HepG2 (cell line): ENCODE measurements around the gene NARS2. TPM values are rescaled to one million over a fixed set of nuclear protein-coding genes. Genes with fewer than 3 reads are reported as not detected.

Source experiments
- AHDC1 ChIP-seq: sonication (generic); formaldehyde crosslinking; IDR thresholded peaks from 2 replicates; pipeline ENCODE4 v1.5.1; 2020; ENCODE audit warnings: mild to moderate bottlenecking, missing genetic modification reagents, borderline replicate concordance
- ATF1 ChIP-seq: IDR thresholded peaks from 2 replicates; pipeline ENCODE4 v1.6.1; 2016; ENCODE audit warnings: mild to moderate bottlenecking, control low read depth
- ATF2 ChIP-seq: sonication (generic); formaldehyde crosslinking; IDR thresholded peaks from 2 replicates; pipeline ENCODE4 v1.4.0; 2020; ENCODE audit warnings: missing genetic modification reagents
- ELF1 ChIP-seq: sonication (generic); formaldehyde crosslinking; IDR thresholded peaks from 2 replicates; pipeline ENCODE4 v1.4.0; 2020; ENCODE audit warnings: missing genetic modification reagents
- FOXO1 ChIP-seq: sonication (generic); formaldehyde crosslinking; IDR thresholded peaks from 2 replicates; pipeline ENCODE4 v1.4.0; 2020; ENCODE audit warnings: missing genetic modification reagents
- HDAC1 ChIP-seq: sonication (generic); formaldehyde crosslinking; IDR thresholded peaks from 2 replicates; pipeline ENCODE4 v1.5.1; 2020; ENCODE audit warnings: mild to moderate bottlenecking, missing genetic modification reagents
- HNRNPH1 ChIP-seq: fragments of 200-400 bp; formaldehyde crosslinking; optimal IDR thresholded peaks from 2 replicates; pipeline ENCODE3; 2017; ENCODE audit warnings: mild to moderate bottlenecking, low read depth, low read length
- IKZF1 ChIP-seq: fragments of 450-650 bp; IDR thresholded peaks from 2 replicates; pipeline ENCODE4 v1.7.1; 2016
- MBD4 ChIP-seq: IDR thresholded peaks from 2 replicates; pipeline ENCODE4 v1.6.1; 2012; ENCODE audit warnings: low read length, inconsistent platforms, borderline replicate concordance
- MEIS1 ChIP-seq: sonication (generic); formaldehyde crosslinking; IDR thresholded peaks from 2 replicates; pipeline ENCODE4 v1.9.0; 2021; ENCODE audit warnings: mild to moderate bottlenecking, missing genetic modification reagents, moderate library complexity, borderline replicate concordance
- NFKBIZ ChIP-seq: IDR thresholded peaks from 2 replicates; pipeline ENCODE4 v1.6.1; 2018; ENCODE audit warnings: missing genetic modification reagents, missing compliant biosample characterization
- RARA ChIP-seq: IDR thresholded peaks from 2 replicates; pipeline ENCODE4 v1.6.1; 2016; ENCODE audit warnings: missing genetic modification reagents, missing compliant biosample characterization
- TBX2 ChIP-seq: sonication (generic); formaldehyde crosslinking; IDR thresholded peaks from 2 replicates; pipeline ENCODE4 v1.5.0; 2020; ENCODE audit warnings: missing genetic modification reagents, mild to moderate bottlenecking, borderline replicate concordance
- ZBTB34 ChIP-seq: sonication (generic); formaldehyde crosslinking; IDR thresholded peaks from 2 replicates; pipeline ENCODE4 v1.8.0; 2022; ENCODE audit warnings: mild to moderate bottlenecking, missing genetic modification reagents
- ZFP1 ChIP-seq: IDR thresholded peaks from 2 replicates; pipeline ENCODE4 v1.6.1; 2016
- ZNF331 ChIP-seq: sonication (generic); formaldehyde crosslinking; IDR thresholded peaks from 2 replicates; pipeline ENCODE4 v1.4.0; 2020; ENCODE audit warnings: missing genetic modification reagents
- ZNF574 ChIP-seq: sonication (generic); formaldehyde crosslinking; IDR thresholded peaks from 2 replicates; pipeline ENCODE4 v1.4.0; 2020; ENCODE audit warnings: missing genetic modification reagents
- ZNF761 ChIP-seq: sonication (generic); formaldehyde crosslinking; conservative IDR thresholded peaks from 2 replicates; pipeline ENCODE4 v1.4.0; 2020; ENCODE audit warnings: mild to moderate bottlenecking, missing genetic modification reagents
- ZNF784 ChIP-seq: sonication (generic); formaldehyde crosslinking; IDR thresholded peaks from 2 replicates; pipeline ENCODE4 v1.5.1; 2020; ENCODE audit warnings: missing genetic modification reagents, mild to moderate bottlenecking, borderline replicate concordance
- polyA plus RNA-seq, 8 experiments: library from polyadenylated mRNA; depleted of rRNA in 3 of 8; stranded (reverse) in 7 of 8; unstranded in 1 of 8; fragments of >200 nt; fragmentation: Illumina TruSeq in 4 of 8; extraction: Trizol in 4 of 8; gene quantifications; 2 replicates each; pipeline versions ENCODE4 v1.2.1 to v1.2.3, GENCODE V29; 2011 to 2016; ENCODE audit warnings: low read depth in 4 of 8, missing spikeins in 1 of 8, mixed read lengths in 1 of 8; ENCODE audit not compliant: insufficient read depth in 1 of 8
- total RNA-seq, 5 experiments: library from RNA; depleted of rRNA; stranded (reverse); fragments of >200 nt; fragmentation: Illumina TruSeq; extraction: Trizol; gene quantifications; 2 replicates each; pipeline ENCODE4 v1.2.3, GENCODE V29; 2016; ENCODE audit warnings: low read depth in 1 of 5

NARS2 gene
- total and polyA plus RNA-seq, 2 of the 13 experiments (the other 11 are each of a cell fraction or from before 2014, with no cell fraction given), result 45.9 to 65.0 TPM

- TF ChIP-seq AHDC1 (CRISPR knock-in tag), result peak; percentile 89; the same call in 1 of the 2 replicates
- TF ChIP-seq ATF2 (CRISPR knock-in tag), result peak; percentile 81
- peak; percentile 52; the same call in 1 of the 2 replicates for TF ChIP-seq FOXO1 (CRISPR knock-in tag)
- no peak for TF ChIP-seq MBD4
- TF ChIP-seq ZBTB34, result 0 out of 2 replicates have a peak, but pooled peaks have one; percentile 49
- TF ChIP-seq ZFP1, result 0 out of 2 replicates have a peak, but pooled peaks have one; percentile 30
- peak; percentile 31; the same call in 1 of the 2 replicates for TF ChIP-seq ZNF331
- peak; percentile 76 for TF ChIP-seq ATF1 (CRISPR knock-in tag)
- no peak for TF ChIP-seq NFKBIZ
- no peak for TF ChIP-seq RARA (CRISPR knock-in tag)
- TF ChIP-seq ZNF574 (CRISPR knock-in tag), result peak; percentile 53; the same call in 1 of the 2 replicates
- TF ChIP-seq ELF1 (CRISPR knock-in tag), result peak; percentile 90
- peak; percentile 56; the same call in 1 of the 2 replicates for TF ChIP-seq ZNF784 (CRISPR knock-in tag)
- TF ChIP-seq TBX2 (CRISPR knock-in tag), result peak; percentile 84
- peak; percentile 59; the same call in 1 of the 2 replicates for TF ChIP-seq HDAC1 (CRISPR knock-in tag)
- 0 out of 2 replicates have a peak, but pooled peaks have one; percentile 45 for TF ChIP-seq ZNF761 (CRISPR knock-in tag)
- no peak for TF ChIP-seq IKZF1
- TF ChIP-seq MEIS1, result peak; percentile 65; the same call in 1 of the 2 replicates
- TF ChIP-seq HNRNPH1, result no peak
Observed at GRCh38 chr11:78613378-78613813, 38.7 kb upstream of the NARS2 start (continued).
